ENCODE measurements around the gene ACVR1C.
A peak's percentile ranks its signal among the peaks of the same experiment; 100 is the strongest.
"Not testable (repeated sequence)": the region's sequence is repeated elsewhere in the genome, so short reads cannot be mapped to it uniquely, and the experiment has no call there.

Gene ACVR1C

GRCh38 chr2:157593411-157593810 lies 35.3 kb downstream of the ACVR1C start:
- TF ChIP-seq PAX5 (IDR thresholded peaks at IDR 0.05; ENCODE audit: insufficient read depth, low read length, severe bottlenecking), result no peak
- TF ChIP-seq POLR2A (IDR thresholded peaks at IDR 0.05; ENCODE audit: low read depth, low read length), result no peak
- no peak for TF ChIP-seq POLR2AphosphoS5 (IDR thresholded peaks at IDR 0.05; ENCODE audit: low read depth, low read length)
- no peak for TF ChIP-seq SPI1 (IDR thresholded peaks at IDR 0.05; ENCODE audit: low read depth, low read length)
- no peak for TF ChIP-seq TAF1 (IDR thresholded peaks at IDR 0.05; ENCODE audit: low read depth, low read length)
- no peak for TF ChIP-seq POU2F2 (IDR thresholded peaks at IDR 0.05; ENCODE audit: low read depth, low read length)
- FAIRE-seq, result no peak
- DNase-seq (ENCODE audit: insufficient read length, low spot score), result no peak

- FAIRE-seq (no peak), DNase-seq (ENCODE audit: insufficient read length, low spot score) (no peak)
- TF ChIP-seq POLR2AphosphoS5 (IDR thresholded peaks at IDR 0.05; ENCODE audit: low read depth, low read length) (no peak), SPI1 (IDR thresholded peaks at IDR 0.05; ENCODE audit: low read depth, low read length) (no peak), PAX5 (IDR thresholded peaks at IDR 0.05; ENCODE audit: insufficient read depth, low read length, severe bottlenecking) (no peak)
Measured at GRCh38 chr2:157592948-157593347, 35.7 kb downstream of the ACVR1C start.

- DNase-seq (ENCODE audit: insufficient read length, low spot score), result no peak
- FAIRE-seq, result no peak
Measured at GRCh38 chr2:157592374-157592773, 36.3 kb downstream of the ACVR1C start.

GRCh38 chr2:157587576-157587975 lies 41.1 kb downstream of the ACVR1C start:
- no peak for DNase-seq (ENCODE audit: insufficient read length, low spot score)
- no peak for FAIRE-seq
- no peak for TF ChIP-seq TAF1 (IDR thresholded peaks at IDR 0.05; ENCODE audit: low read depth, low read length)
- TF ChIP-seq POU2F2 (IDR thresholded peaks at IDR 0.05; ENCODE audit: low read depth, low read length), result no peak
- no peak for TF ChIP-seq POLR2A (IDR thresholded peaks at IDR 0.05; ENCODE audit: low read depth, low read length)
- TF ChIP-seq POLR2AphosphoS5 (IDR thresholded peaks at IDR 0.05; ENCODE audit: low read depth, low read length), result no peak
- TF ChIP-seq PAX5 (IDR thresholded peaks at IDR 0.05; ENCODE audit: insufficient read depth, low read length, severe bottlenecking), result no peak
- no peak for TF ChIP-seq SPI1 (IDR thresholded peaks at IDR 0.05; ENCODE audit: low read depth, low read length)

More at GRCh38 chr2:157592374-157592773, 36.3 kb downstream of the ACVR1C start:
- TF ChIP-seq POLR2AphosphoS5 (IDR thresholded peaks at IDR 0.05; ENCODE audit: low read depth, low read length) (no peak), SPI1 (IDR thresholded peaks at IDR 0.05; ENCODE audit: low read depth, low read length) (no peak)

GRCh38 chr2:157574165-157574564 lies 54.5 kb downstream of the ACVR1C start:
- TF ChIP-seq TAF1 (IDR thresholded peaks at IDR 0.05; ENCODE audit: low read depth, low read length), result no peak
- no peak for TF ChIP-seq SPI1 (IDR thresholded peaks at IDR 0.05; ENCODE audit: low read depth, low read length)
- no peak for TF ChIP-seq POLR2AphosphoS5 (IDR thresholded peaks at IDR 0.05; ENCODE audit: low read depth, low read length)
- no peak for TF ChIP-seq POLR2A (IDR thresholded peaks at IDR 0.05; ENCODE audit: low read depth, low read length)
- no peak for TF ChIP-seq POU2F2 (IDR thresholded peaks at IDR 0.05; ENCODE audit: low read depth, low read length)
- TF ChIP-seq PAX5 (IDR thresholded peaks at IDR 0.05; ENCODE audit: insufficient read depth, low read length, severe bottlenecking), result no peak
- no peak for DNase-seq (ENCODE audit: insufficient read length, low spot score)
- FAIRE-seq, result no peak

- TF ChIP-seq POU2F2 (IDR thresholded peaks at IDR 0.05; ENCODE audit: low read depth, low read length) (no peak), POLR2AphosphoS5 (IDR thresholded peaks at IDR 0.05; ENCODE audit: low read depth, low read length) (no peak), POLR2A (IDR thresholded peaks at IDR 0.05; ENCODE audit: low read depth, low read length) (no peak), PAX5 (IDR thresholded peaks at IDR 0.05; ENCODE audit: insufficient read depth, low read length, severe bottlenecking) (no peak), SPI1 (IDR thresholded peaks at IDR 0.05; ENCODE audit: low read depth, low read length) (no peak), TAF1 (IDR thresholded peaks at IDR 0.05; ENCODE audit: low read depth, low read length) (no peak)
- peak; percentile 16 for DNase-seq (ENCODE audit: insufficient read length, low spot score)
- no peak for FAIRE-seq
Measured at GRCh38 chr2:157572725-157573124, 55.9 kb downstream of the ACVR1C start.

- not testable (repeated sequence) for FAIRE-seq; DNase-seq (ENCODE audit: insufficient read length, low spot score)
Measured at GRCh38 chr2:157566623-157567022, 62.0 kb downstream of the ACVR1C start.

GRCh38 chr2:157566113-157566512 lies 62.6 kb downstream of the ACVR1C start:
- DNase-seq (ENCODE audit: insufficient read length, low spot score); FAIRE-seq: not testable (repeated sequence)

GRCh38 chr2:157565550-157565949 lies 63.1 kb downstream of the ACVR1C start:
- DNase-seq (ENCODE audit: insufficient read length, low spot score) (no peak), FAIRE-seq (no peak)
- TF ChIP-seq PAX5 (IDR thresholded peaks at IDR 0.05; ENCODE audit: insufficient read depth, low read length, severe bottlenecking) (no peak), POU2F2 (IDR thresholded peaks at IDR 0.05; ENCODE audit: low read depth, low read length) (no peak), POLR2AphosphoS5 (IDR thresholded peaks at IDR 0.05; ENCODE audit: low read depth, low read length) (no peak)

GRCh38 chr2:157559890-157560289 lies 68.8 kb downstream of the ACVR1C start:
- TF ChIP-seq TAF1 (IDR thresholded peaks at IDR 0.05; ENCODE audit: low read depth, low read length), result no peak
- no peak for TF ChIP-seq POU2F2 (IDR thresholded peaks at IDR 0.05; ENCODE audit: low read depth, low read length)
- no peak for TF ChIP-seq POLR2A (IDR thresholded peaks at IDR 0.05; ENCODE audit: low read depth, low read length)
- TF ChIP-seq PAX5 (IDR thresholded peaks at IDR 0.05; ENCODE audit: insufficient read depth, low read length, severe bottlenecking), result no peak
- TF ChIP-seq SPI1 (IDR thresholded peaks at IDR 0.05; ENCODE audit: low read depth, low read length), result no peak
- no peak for TF ChIP-seq POLR2AphosphoS5 (IDR thresholded peaks at IDR 0.05; ENCODE audit: low read depth, low read length)
- DNase-seq (ENCODE audit: insufficient read length, low spot score) (no peak), FAIRE-seq (no peak)

GRCh38 chr2:157559461-157559860 lies 69.2 kb downstream of the ACVR1C start:
- TF ChIP-seq POLR2A (IDR thresholded peaks at IDR 0.05; ENCODE audit: low read depth, low read length) (no peak), TAF1 (IDR thresholded peaks at IDR 0.05; ENCODE audit: low read depth, low read length) (no peak), POLR2AphosphoS5 (IDR thresholded peaks at IDR 0.05; ENCODE audit: low read depth, low read length) (no peak), PAX5 (IDR thresholded peaks at IDR 0.05; ENCODE audit: insufficient read depth, low read length, severe bottlenecking) (no peak), SPI1 (IDR thresholded peaks at IDR 0.05; ENCODE audit: low read depth, low read length) (no peak), POU2F2 (IDR thresholded peaks at IDR 0.05; ENCODE audit: low read depth, low read length) (no peak)
- no peak for FAIRE-seq
- DNase-seq (ENCODE audit: insufficient read length, low spot score), result no peak
